ENCODE results near the gene STEAP3.

Gene STEAP3

GRCh38 chr2:119254601-119255080, 31.0 kb downstream of the STEAP3 start:
- H2AFZ ChIP-seq (ENCODE audit: low read depth, low read length): no peak overlapping the region
- H3K4me3 ChIP-seq (ENCODE audit: low read length): no peak overlapping the region
- no peaks in the 10 kb centered on the region for H4K20me1 ChIP-seq (ENCODE audit: insufficient read depth, low read length)
- H3K9me3 ChIP-seq (ENCODE audit: insufficient read depth, low read length): no peaks in the 10 kb centered on the region
- no peak for TF ChIP-seq CTCF (IDR thresholded peaks at IDR 0.05; ENCODE audit: low read depth, low read length)
- TF ChIP-seq EZH2phosphoT487 (IDR thresholded peaks at IDR 0.05; ENCODE audit: low read depth): no peak
- H3K27me3 ChIP-seq (ENCODE audit: low read depth, low read length): no peaks in the 10 kb centered on the region
- no peaks in the 10 kb centered on the region for H3K4me1 ChIP-seq (ENCODE audit: low read length)
- no peak overlapping the region for H3K9ac ChIP-seq (ENCODE audit: low read length)
- H3K36me3 ChIP-seq (replicated peaks; ENCODE audit: low read depth, low read length): no peaks in the 10 kb centered on the region
- H3K27ac ChIP-seq (ENCODE audit: low read length): no peak overlapping the region
- no peak overlapping the region for H3K4me2 ChIP-seq (ENCODE audit: low read length)
- H3K79me2 ChIP-seq (ENCODE audit: low read length): no peaks in the 10 kb centered on the region

GRCh38 chr2:119255760-119256581, 32.3 kb downstream of the STEAP3 start:
- H3K9ac ChIP-seq (ENCODE audit: low read length): no peak overlapping the region
- no peaks in the 10 kb centered on the region for H3K36me3 ChIP-seq (replicated peaks; ENCODE audit: low read depth, low read length)
- H3K9me3 ChIP-seq (ENCODE audit: insufficient read depth, low read length): no peaks in the 10 kb centered on the region
- H2AFZ ChIP-seq (ENCODE audit: low read depth, low read length): no peak overlapping the region
- H3K4me3 ChIP-seq (ENCODE audit: low read length): no peak overlapping the region
- no peak overlapping the region for H3K27ac ChIP-seq (ENCODE audit: low read length)
- H3K4me2 ChIP-seq (ENCODE audit: low read length): no peak overlapping the region
- no peaks in the 10 kb centered on the region for H3K4me1 ChIP-seq (ENCODE audit: low read length)
- TF ChIP-seq EZH2phosphoT487 (IDR thresholded peaks at IDR 0.05; ENCODE audit: low read depth): no peak
- TF ChIP-seq CTCF (IDR thresholded peaks at IDR 0.05; ENCODE audit: low read depth, low read length): no peak
- H4K20me1 ChIP-seq (ENCODE audit: insufficient read depth, low read length): no peaks in the 10 kb centered on the region
- no peaks in the 10 kb centered on the region for H3K79me2 ChIP-seq (ENCODE audit: low read length)
- no peaks in the 10 kb centered on the region for H3K27me3 ChIP-seq (ENCODE audit: low read depth, low read length)

GRCh38 chr2:119256582-119256921, 32.9 kb downstream of the STEAP3 start:
- H3K4me1 ChIP-seq (ENCODE audit: low read length): no peaks in the 10 kb centered on the region
- no peak overlapping the region for H3K9ac ChIP-seq (ENCODE audit: low read length)
- no peaks in the 10 kb centered on the region for H3K9me3 ChIP-seq (ENCODE audit: insufficient read depth, low read length)
- no peaks in the 10 kb centered on the region for H4K20me1 ChIP-seq (ENCODE audit: insufficient read depth, low read length)
- H3K79me2 ChIP-seq (ENCODE audit: low read length): no peaks in the 10 kb centered on the region
- TF ChIP-seq EZH2phosphoT487 (IDR thresholded peaks at IDR 0.05; ENCODE audit: low read depth): no peak
- no peak for TF ChIP-seq CTCF (IDR thresholded peaks at IDR 0.05; ENCODE audit: low read depth, low read length)
- no peaks in the 10 kb centered on the region for H3K27me3 ChIP-seq (ENCODE audit: low read depth, low read length)
- H3K4me3 ChIP-seq (ENCODE audit: low read length): no peak overlapping the region
- H3K4me2 ChIP-seq (ENCODE audit: low read length): no peak overlapping the region
- H3K36me3 ChIP-seq (replicated peaks; ENCODE audit: low read depth, low read length): no peaks in the 10 kb centered on the region
- H2AFZ ChIP-seq (ENCODE audit: low read depth, low read length): no peak overlapping the region
- no peak overlapping the region for H3K27ac ChIP-seq (ENCODE audit: low read length)

- Histone ChIP-seq H3K4me2 (ENCODE audit: low read length) (no peak overlapping the region), H2AFZ (ENCODE audit: low read depth, low read length) (no peak overlapping the region), H3K27ac (ENCODE audit: low read length) (no peak overlapping the region), H3K4me3 (ENCODE audit: low read length) (no peak overlapping the region), H3K36me3 (replicated peaks; ENCODE audit: low read depth, low read length) (no peaks in the 10 kb centered on the region), H3K79me2 (ENCODE audit: low read length) (no peaks in the 10 kb centered on the region), H3K27me3 (ENCODE audit: low read depth, low read length) (no peaks in the 10 kb centered on the region), H3K4me1 (ENCODE audit: low read length) (no peaks in the 10 kb centered on the region), H4K20me1 (ENCODE audit: insufficient read depth, low read length) (no peaks in the 10 kb centered on the region), H3K9ac (ENCODE audit: low read length) (no peak overlapping the region), H3K9me3 (ENCODE audit: insufficient read depth, low read length) (no peaks in the 10 kb centered on the region)
- TF ChIP-seq CTCF (IDR thresholded peaks at IDR 0.05; ENCODE audit: low read depth, low read length) (no peak), EZH2phosphoT487 (IDR thresholded peaks at IDR 0.05; ENCODE audit: low read depth) (no peak)
Observed at GRCh38 chr2:119257198-119257597, 33.6 kb downstream of the STEAP3 start.
